Mucosa of descending colon (tissue), 3 donors: Measurements from ENCODE around the gene SYK. TPM values are rescaled to one million over a fixed set of nuclear protein-coding genes. Genes with fewer than 3 reads are reported as not detected.

ENCODE experiments used
- ATAC-seq: fragments of 200-7000 bp; cut with Tn5 transposase; one replicate; pipeline ENCODE4 v1.9.1; 2020; ENCODE audit warnings: mild to moderate bottlenecking, moderate library complexity
- DNase-seq, 3 donors: peaks; one replicate each; pipeline ENCODE4 v3.0.0-alpha.2; 2020
- H3K36me3 ChIP-seq: fragments of 200-600 bp; one replicate; pipeline ENCODE4 v1.8.0; 2021; ENCODE audit warnings: low read depth, mild to moderate bottlenecking
- H3K4me1 ChIP-seq: fragments of 200-600 bp; one replicate; pipeline ENCODE4 v1.8.0; 2021; ENCODE audit warnings: low read depth, mild to moderate bottlenecking
- H3K4me3 ChIP-seq: fragments of 200-600 bp; one replicate; pipeline ENCODE4 v1.8.0; 2021; ENCODE audit warnings: mild to moderate bottlenecking
- H3K9me3 ChIP-seq: fragments of 200-600 bp; one replicate; pipeline ENCODE4 v1.8.0; 2021; ENCODE audit warnings: mild to moderate bottlenecking
- intact Hi-C, 2 donors: fragments of 100-400 bp; cut with DNase I in 1 of 2; cut with micrococcal nuclease in 1 of 2; formaldehyde crosslinking; loops; one replicate each; pipeline versions ENCODE4 v1.11.0 to v1.11.1; 2022; cut with DNase I, micrococcal nuclease
- total RNA-seq, 3 donors: library from RNA; stranded (reverse); fragmentation: NEBNext Ultra II Directional in 2 of 3; extraction: Animal tissue kit (Norgen Biotek cat#: 25700) in 2 of 3; gene quantifications; one replicate each; pipeline versions ENCODE4 v1.2.1 to v1.2.4, GENCODE V29; 2021 to 2023
- TF ChIP-seq, protein P1 (sequence below): fragments of 200-600 bp; IDR thresholded peaks from one replicate; pipeline ENCODE4 v1.8.0; 2022; ENCODE audit warnings: antibody characterized with exemption, mild to moderate bottlenecking
- donor health status: DM: no; HTN: no; CAD: no; lungs with moderate emphysema.
- donor health status: DM: no; HTN: no; CAD: no.
- donor health status: DM: no; HTN: yes; CAD: no.

Gene SYK
- total RNA-seq, 3 donors from 2014 or later = 29.0 to 59.5 (median 43.4) TPM

DNA sequence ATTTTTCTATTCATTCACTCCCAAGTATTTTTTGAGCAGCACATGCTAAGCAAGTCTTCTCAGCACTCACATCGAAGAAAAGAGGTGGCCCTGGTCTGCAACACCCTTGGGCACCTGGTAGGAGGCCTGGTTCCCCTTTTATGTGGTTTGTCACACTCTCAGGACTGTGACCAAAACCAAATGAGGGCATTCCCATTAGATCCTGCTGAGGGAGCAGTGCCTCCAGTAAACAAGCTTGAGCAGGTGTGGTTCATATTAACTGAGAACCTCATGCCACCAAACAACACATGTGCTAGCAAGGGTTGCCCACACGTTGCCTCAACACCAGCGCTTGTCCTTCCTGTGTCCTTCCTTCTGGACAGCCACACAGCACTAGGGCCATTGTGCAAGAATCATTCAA lies 26.9 kb upstream of the SYK start:
- ATAC-seq (peak; percentile 85), DNase-seq (peak in 1 of 3 donors; percentile 42)
- Histone ChIP-seq H3K4me3 (no peak overlapping the region), H3K4me1 (no peaks in the 10 kb centered on the region), H3K36me3 (no peaks in the 10 kb centered on the region), H3K9me3 (no peaks in the 10 kb centered on the region)
- intact Hi-C loops = loop anchor here in 1 of 2 donors (10.0 kb wide), 1 partner anchor 100 kb away; no protein-coding TSS in a partner anchor
- TF ChIP-seq, protein P1, sequence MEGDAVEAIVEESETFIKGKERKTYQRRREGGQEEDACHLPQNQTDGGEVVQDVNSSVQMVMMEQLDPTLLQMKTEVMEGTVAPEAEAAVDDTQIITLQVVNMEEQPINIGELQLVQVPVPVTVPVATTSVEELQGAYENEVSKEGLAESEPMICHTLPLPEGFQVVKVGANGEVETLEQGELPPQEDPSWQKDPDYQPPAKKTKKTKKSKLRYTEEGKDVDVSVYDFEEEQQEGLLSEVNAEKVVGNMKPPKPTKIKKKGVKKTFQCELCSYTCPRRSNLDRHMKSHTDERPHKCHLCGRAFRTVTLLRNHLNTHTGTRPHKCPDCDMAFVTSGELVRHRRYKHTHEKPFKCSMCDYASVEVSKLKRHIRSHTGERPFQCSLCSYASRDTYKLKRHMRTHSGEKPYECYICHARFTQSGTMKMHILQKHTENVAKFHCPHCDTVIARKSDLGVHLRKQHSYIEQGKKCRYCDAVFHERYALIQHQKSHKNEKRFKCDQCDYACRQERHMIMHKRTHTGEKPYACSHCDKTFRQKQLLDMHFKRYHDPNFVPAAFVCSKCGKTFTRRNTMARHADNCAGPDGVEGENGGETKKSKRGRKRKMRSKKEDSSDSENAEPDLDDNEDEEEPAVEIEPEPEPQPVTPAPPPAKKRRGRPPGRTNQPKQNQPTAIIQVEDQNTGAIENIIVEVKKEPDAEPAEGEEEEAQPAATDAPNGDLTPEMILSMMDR = no peak

DNA sequence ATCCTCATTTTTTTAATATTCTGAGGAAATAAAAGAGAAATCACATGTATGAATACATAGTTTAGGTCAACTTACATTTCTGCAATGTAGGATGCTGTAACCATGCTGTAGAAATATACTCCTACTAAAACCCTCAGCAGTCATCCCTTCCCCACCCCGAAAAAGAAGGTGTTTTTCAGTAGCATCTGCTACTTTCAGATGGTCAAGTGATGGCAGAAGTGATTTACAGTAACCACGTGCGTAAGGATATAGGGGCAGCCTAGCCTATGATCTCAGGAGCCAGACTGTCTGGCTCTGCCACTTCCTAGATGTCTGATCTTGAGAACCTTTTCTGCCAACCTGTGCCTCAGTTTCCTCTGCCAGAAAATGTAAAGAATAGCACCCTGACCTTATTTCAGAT lies 26.0 kb upstream of the SYK start:
- Histone ChIP-seq H3K9me3 (no peaks in the 10 kb centered on the region), H3K4me3 (no peak overlapping the region), H3K36me3 (no peaks in the 10 kb centered on the region), H3K4me1 (no peaks in the 10 kb centered on the region)
- TF ChIP-seq, protein P1 = no peak
- intact Hi-C loops = loop anchor here in 1 of 2 donors (10.0 kb wide), 1 partner anchor 99 kb away; no protein-coding TSS in a partner anchor
- ATAC-seq (peak; percentile 19), DNase-seq (no peak)

DNA sequence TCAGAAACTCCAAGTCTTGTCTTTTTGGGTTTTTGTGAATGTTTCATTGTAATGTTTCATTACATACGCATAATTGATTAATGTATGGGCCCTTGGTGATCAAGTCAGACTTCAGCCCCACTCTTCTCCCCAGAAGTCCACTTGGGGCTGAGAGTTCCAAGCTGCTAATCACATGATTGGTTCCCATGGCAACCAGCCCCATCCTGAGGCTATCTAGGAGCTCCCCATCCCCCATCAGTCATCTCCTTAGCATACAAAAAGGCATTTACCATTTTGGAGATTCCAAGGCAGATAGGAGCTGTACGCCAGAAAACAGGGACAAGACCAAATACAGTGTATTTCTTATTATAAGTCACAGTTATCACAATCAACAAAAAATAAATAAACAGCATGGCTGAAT lies 22.9 kb upstream of the SYK start:
- Histone ChIP-seq H3K4me3 (no peak overlapping the region), H3K36me3 (no peaks in the 10 kb centered on the region), H3K4me1 (no peaks in the 10 kb centered on the region), H3K9me3 (no peaks in the 10 kb centered on the region)
- TF ChIP-seq, protein P1 = no peak
- DNase-seq (no peak), ATAC-seq (no peak)
- intact Hi-C loops = loop anchor here in 1 of 2 donors (10.0 kb wide), 1 partner anchor 96 kb away; no protein-coding TSS in a partner anchor

GRCh38 chr9:90783552-90783951 lies 18.1 kb upstream of the SYK start:
- H3K4me3 ChIP-seq = no peak overlapping the region
- intact Hi-C loops = no loop called here
- DNase-seq = no peak
- H3K36me3 ChIP-seq = no peaks in the 10 kb centered on the region
- TF ChIP-seq, protein P1 = no peak
- no peaks in the 10 kb centered on the region for H3K9me3 ChIP-seq
- H3K4me1 ChIP-seq = no peaks in the 10 kb centered on the region
- no peak for ATAC-seq

DNA sequence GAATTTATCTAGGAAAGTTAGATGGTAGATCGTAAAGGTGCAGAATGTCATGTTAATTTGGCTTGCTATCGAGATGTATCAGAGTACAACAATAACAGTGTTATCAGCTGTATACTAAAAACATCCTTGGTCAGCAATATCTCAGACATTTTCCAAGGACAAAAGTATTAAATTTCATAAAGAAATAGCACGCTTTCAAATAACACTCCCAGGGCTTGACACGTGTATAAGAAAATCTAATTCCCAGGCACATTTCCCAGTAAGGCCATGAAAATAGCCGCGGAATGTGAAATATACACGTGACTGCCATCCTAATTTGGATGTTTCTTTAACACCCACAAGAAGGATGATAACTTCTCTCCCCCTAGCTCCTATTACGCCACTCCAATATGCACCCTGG lies 17.7 kb upstream of the SYK start:
- H3K4me1 ChIP-seq = no peaks in the 10 kb centered on the region
- no peak overlapping the region for H3K4me3 ChIP-seq
- intact Hi-C loops = no loop called here
- no peak for ATAC-seq
- DNase-seq = no peak
- no peaks in the 10 kb centered on the region for H3K36me3 ChIP-seq
- TF ChIP-seq, protein P1 = no peak
- no peaks in the 10 kb centered on the region for H3K9me3 ChIP-seq
